Trophoblast cell (in vitro differentiated cells and primary cell): ENCODE data around the gene PCDHGC4.
A peak's percentile ranks its signal among the peaks of the same experiment; 100 is the strongest.

Source experiments
- DNase-seq, 2 donors: peaks; one replicate each; pipeline ENCODE4 v3.0.0-alpha.2; 2016
- H2AFZ ChIP-seq: 2 replicates; pipeline ENCODE4 v1.6.1; 2013; ENCODE audit warnings: low read length, moderate library complexity, mild to moderate bottlenecking; ENCODE audit not compliant: insufficient read depth, poor library complexity
- H2AK5ac ChIP-seq: 2 replicates; pipeline ENCODE4 v1.6.1; 2013; ENCODE audit warnings: mild to moderate bottlenecking, low read length
- H2BK120ac ChIP-seq: 2 replicates; pipeline ENCODE4 v1.6.1; 2013; ENCODE audit warnings: low read length, mild to moderate bottlenecking, moderate library complexity; ENCODE audit not compliant: insufficient read depth, poor library complexity
- H2BK12ac ChIP-seq: 2 replicates; pipeline ENCODE4 v1.6.1; 2013; ENCODE audit warnings: mild to moderate bottlenecking, low read length, moderate library complexity
- H2BK5ac ChIP-seq: 2 replicates; pipeline ENCODE4 v1.6.1; 2013; ENCODE audit warnings: low read length, low read depth, moderate library complexity, mild to moderate bottlenecking; ENCODE audit not compliant: poor library complexity
- H3K14ac ChIP-seq: 2 replicates; pipeline ENCODE4 v1.6.1; 2013; ENCODE audit warnings: mild to moderate bottlenecking, low read length
- H3K18ac ChIP-seq: 2 replicates; pipeline ENCODE4 v1.6.1; 2013; ENCODE audit warnings: mild to moderate bottlenecking, low read length
- H3K23ac ChIP-seq: 2 replicates; pipeline ENCODE4 v1.6.1; 2013; ENCODE audit warnings: low read length
- H3K27ac ChIP-seq: 2 replicates; pipeline ENCODE4 v1.5.1; 2013; ENCODE audit warnings: low read depth, mild to moderate bottlenecking, inconsistent platforms, low read length, moderate library complexity
- H3K27me3 ChIP-seq: 2 replicates; pipeline ENCODE4 v1.6.1; 2013; ENCODE audit warnings: inconsistent platforms, mild to moderate bottlenecking, low read length, moderate library complexity; ENCODE audit not compliant: insufficient read depth
- H3K36me3 ChIP-seq, 2 experiments: 1 replicate in 1 of 2; 2 replicates in 1 of 2; pipeline ENCODE4 v1.6.1; 2013; ENCODE audit warnings: low read length in 2 of 2, mild to moderate bottlenecking in 2 of 2, moderate library complexity in 1 of 2; ENCODE audit not compliant: insufficient read depth in 2 of 2, control insufficient read depth in 1 of 2
- H3K4ac ChIP-seq: 2 replicates; pipeline ENCODE4 v1.6.1; 2013; ENCODE audit warnings: low read depth, mild to moderate bottlenecking, low read length, moderate library complexity
- H3K4me1 ChIP-seq, 2 experiments: 1 replicate in 1 of 2; 2 replicates in 1 of 2; pipeline ENCODE4 v1.6.1; 2013; ENCODE audit warnings: low read length in 2 of 2, mild to moderate bottlenecking in 2 of 2, moderate library complexity in 1 of 2; ENCODE audit not compliant: insufficient read depth in 2 of 2, control insufficient read depth in 1 of 2
- H3K4me2 ChIP-seq: 2 replicates; pipeline ENCODE4 v1.6.1; 2013; ENCODE audit warnings: inconsistent platforms, mild to moderate bottlenecking, low read length, moderate library complexity
- H3K4me3 ChIP-seq: 2 replicates; pipeline ENCODE4 v1.5.1; 2013; ENCODE audit warnings: mild to moderate bottlenecking, low read depth, low read length, inconsistent platforms
- H3K79me1 ChIP-seq: one replicate; pipeline ENCODE4 v1.6.1; 2013; ENCODE audit warnings: low read length
- H3K79me2 ChIP-seq: 2 replicates; pipeline ENCODE4 v1.6.1; 2013; ENCODE audit warnings: low read length, mild to moderate bottlenecking; ENCODE audit not compliant: control insufficient read depth, insufficient read depth, poor library complexity
- H3K9ac ChIP-seq: 2 replicates; pipeline ENCODE4 v1.6.1; 2013; ENCODE audit warnings: mild to moderate bottlenecking, low read length
- H3K9me3 ChIP-seq: 2 replicates; pipeline ENCODE4 v1.6.1; 2013; ENCODE audit warnings: low read depth, mild to moderate bottlenecking, control low read depth, inconsistent platforms, low read length; ENCODE audit not compliant: insufficient read depth
- H4K12ac ChIP-seq: 2 replicates; pipeline ENCODE4 v1.6.1; 2013; ENCODE audit warnings: low read depth, mild to moderate bottlenecking, low read length, moderate library complexity
- H4K8ac ChIP-seq: 2 replicates; pipeline ENCODE4 v1.6.1; 2013; ENCODE audit warnings: low read depth, mild to moderate bottlenecking, low read length, moderate library complexity
- H4K91ac ChIP-seq: one replicate; pipeline ENCODE4 v1.6.1; 2013; ENCODE audit warnings: low read depth, mild to moderate bottlenecking, low read length, moderate library complexity
- WGBS: extraction: QIAGEN DNeasy Blood & Tissue Kit; methylation state at CpG from one replicate; pipeline ENCODE4 v1.1.7; 2013; ENCODE audit warnings: missing lambda C conversion rate; ENCODE audit not compliant: insufficient read length, insufficient coverage; ENCODE audit errors: extremely low coverage; 5-methylcytosine and 5-hydroxymethylcytosine counted together

The PCDHGC4 gene

GRCh38 chr5:141529873-141530272, 45.0 kb downstream of the PCDHGC4 start:
- Histone ChIP-seq H3K4ac (no peak overlapping the region), H2AFZ (no peak overlapping the region), H4K12ac (no peak overlapping the region), H3K4me3 (no peak overlapping the region), H3K18ac (no peak overlapping the region), H3K23ac (no peak overlapping the region), H3K9ac (no peak overlapping the region), H3K4me1 (peaks cover 3 to 5% of the 10 kb centered on the region in 2 experiments), H3K79me2 (no peaks in the 10 kb centered on the region), H2BK120ac (no peak overlapping the region), H3K4me2 (no peak overlapping the region), H3K79me1 (peaks cover 4% of the 10 kb centered on the region), H4K8ac (no peak overlapping the region), H3K36me3 (peaks cover 34 to 38% of the 10 kb centered on the region in 2 experiments), H4K91ac (peak overlapping the region; percentile 52), H3K9me3 (no peaks in the 10 kb centered on the region), H3K27ac (no peak overlapping the region), H3K14ac (no peak overlapping the region), H2AK5ac (no peak overlapping the region), H2BK5ac (no peak overlapping the region), H2BK12ac (no peak overlapping the region), H3K27me3 (no peaks in the 10 kb centered on the region)
- WGBS: no CpG with 5 or more reads among the region's 7 CpGs
- no peak for DNase-seq

DNA sequence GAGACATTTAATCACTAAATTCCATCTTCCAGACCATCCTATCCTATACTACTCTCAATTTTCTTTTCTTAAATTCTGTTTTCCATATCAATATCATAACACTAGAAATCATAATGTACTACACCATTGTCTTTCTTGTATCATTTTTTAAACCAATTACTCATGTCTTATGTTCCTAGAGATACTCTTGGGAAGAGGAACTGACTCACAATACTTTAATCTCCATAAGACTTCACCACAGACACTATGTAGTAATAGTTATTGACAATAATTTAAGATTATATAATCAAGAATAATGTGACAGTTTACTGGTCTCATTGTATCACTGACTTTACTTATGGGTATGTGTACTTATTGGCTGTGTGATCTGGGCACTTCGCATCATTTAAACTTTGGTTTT, 47.9 kb downstream of the PCDHGC4 start:
- Histone ChIP-seq H3K27ac (no peak overlapping the region), H3K4ac (no peak overlapping the region)

GRCh38 chr5:141533897-141534296, 49.1 kb downstream of the PCDHGC4 start:
- Histone ChIP-seq H2BK12ac (no peak overlapping the region), H3K4me2 (no peak overlapping the region), H3K18ac (peak overlapping the region; percentile 29), H3K4me1 (peaks cover 1 to 3% of the 10 kb centered on the region in 2 experiments), H2BK120ac (peak overlapping the region; percentile 79), H4K8ac (no peak overlapping the region), H3K9ac (no peak overlapping the region), H3K27ac (no peak overlapping the region), H3K4ac (no peak overlapping the region), H3K23ac (no peak overlapping the region), H3K79me1 (no peaks in the 10 kb centered on the region), H4K91ac (peak overlapping the region; percentile 55), H3K14ac (no peak overlapping the region), H2AK5ac (no peak overlapping the region), H3K36me3 (peaks cover 17 to 21% of the 10 kb centered on the region in 2 experiments), H3K9me3 (no peaks in the 10 kb centered on the region), H4K12ac (no peak overlapping the region), H2AFZ (no peak overlapping the region), H3K4me3 (no peak overlapping the region), H3K27me3 (no peaks in the 10 kb centered on the region), H3K79me2 (no peaks in the 10 kb centered on the region), H2BK5ac (peak overlapping the region; percentile 67)
- no peak for DNase-seq
- no CpG with 5 or more reads among the region's 1 CpG for WGBS

More for the DNA sequence above, 47.9 kb downstream of the PCDHGC4 start:
- Histone ChIP-seq H3K9ac (no peak overlapping the region), H3K18ac (no peak overlapping the region), H3K4me2 (no peak overlapping the region), H3K4me1 (peaks cover 1 to 3% of the 10 kb centered on the region in 2 experiments), H3K14ac (no peak overlapping the region), H4K91ac (no peak overlapping the region), H3K79me2 (no peaks in the 10 kb centered on the region), H3K9me3 (no peaks in the 10 kb centered on the region), H3K79me1 (no peaks in the 10 kb centered on the region), H4K8ac (no peak overlapping the region), H2BK12ac (no peak overlapping the region), H2AK5ac (no peak overlapping the region), H3K36me3 (peaks cover 23 to 25% of the 10 kb centered on the region in 2 experiments), H3K4me3 (no peak overlapping the region), H2BK5ac (no peak overlapping the region), H2BK120ac (no peak overlapping the region), H4K12ac (no peak overlapping the region), H3K23ac (no peak overlapping the region), H2AFZ (no peak overlapping the region), H3K27me3 (no peaks in the 10 kb centered on the region)
- WGBS: no CpG with 5 or more reads among the region's 1 CpG
- no peak for DNase-seq

- Histone ChIP-seq H3K4me2 (no peak overlapping the region), H3K18ac (no peak overlapping the region), H4K8ac (no peak overlapping the region), H2BK12ac (no peak overlapping the region), H3K4me3 (no peak overlapping the region), H3K4me1 (peaks cover 1% of the 10 kb centered on the region in 2 experiments), H2BK5ac (no peak overlapping the region), H2BK120ac (no peak overlapping the region), H3K14ac (no peak overlapping the region), H3K27me3 (no peaks in the 10 kb centered on the region), H3K9ac (no peak overlapping the region), H2AFZ (no peak overlapping the region), H3K79me2 (no peaks in the 10 kb centered on the region), H3K79me1 (no peaks in the 10 kb centered on the region), H3K27ac (no peak overlapping the region), H4K12ac (no peak overlapping the region), H3K23ac (no peak overlapping the region), H3K4ac (no peak overlapping the region), H4K91ac (no peak overlapping the region), H2AK5ac (no peak overlapping the region), H3K9me3 (no peaks in the 10 kb centered on the region), H3K36me3 (peaks cover 10 to 18% of the 10 kb centered on the region in 2 experiments)
- no CpG with 5 or more reads among the region's 4 CpGs for WGBS
- no peak for DNase-seq
Observed at GRCh38 chr5:141534492-141535213, 49.8 kb downstream of the PCDHGC4 start.
